GM12878 (cell line): ENCODE measurements around the gene DAD1. TPM values are rescaled to one million over a fixed set of nuclear protein-coding genes. Genes with fewer than 3 reads are reported as not detected.
A peak's percentile ranks its signal among the peaks of the same experiment; 100 is the strongest.

Experiments used
- BHLHE40 ChIP-seq, 2 experiments: fragments of 450-650 bp in 1 of 2; IDR thresholded peaks; 2 replicates each; pipeline ENCODE4 v1.6.1; 2011 to 2017; ENCODE audit warnings: low read depth in 2 of 2, borderline replicate concordance in 1 of 2, improper control_type of control experiment in 1 of 2, low read length in 1 of 2, mild to moderate bottlenecking in 1 of 2
- CREB1 ChIP-seq: IDR thresholded peaks from 2 replicates; pipeline ENCODE4 v1.6.1; 2012; ENCODE audit warnings: low read depth, mild to moderate bottlenecking, inconsistent platforms
- CREM ChIP-seq: IDR thresholded peaks from 2 replicates; pipeline ENCODE4 v1.6.1; 2014; ENCODE audit warnings: antibody characterized with exemption, low read depth
- CTCF ChIP-seq, 3 experiments: IDR thresholded peaks in 2 of 3; conservative IDR thresholded peaks in 1 of 3; 2 replicates each; pipeline ENCODE4 v1.5.1; 2011; ENCODE audit warnings: low read depth in 3 of 3, low read length in 3 of 3, mild to moderate bottlenecking in 3 of 3, control low read depth in 2 of 3, moderate library complexity in 2 of 3, inconsistent platforms in 1 of 3, mixed read lengths in 1 of 3; ENCODE audit not compliant: control insufficient read depth in 2 of 3, insufficient read depth in 1 of 3; ENCODE audit errors: extremely low read depth in 1 of 3
- DPF2 ChIP-seq: fragments of 450-650 bp; IDR thresholded peaks from 2 replicates; pipeline ENCODE4 v1.6.1; 2017; ENCODE audit warnings: mild to moderate bottlenecking
- ESRRA ChIP-seq: IDR thresholded peaks from 2 replicates; pipeline ENCODE4 v1.6.1; 2012; ENCODE audit warnings: mild to moderate bottlenecking, low read length, improper control_type of control experiment
- ETV6 ChIP-seq, 2 experiments: fragments of 450-650 bp in 1 of 2; IDR thresholded peaks in 1 of 2; conservative IDR thresholded peaks in 1 of 2; 2 replicates each; pipeline ENCODE4 v1.6.1; 2014; ENCODE audit warnings: antibody characterized with exemption in 1 of 2, borderline replicate concordance in 1 of 2, low read depth in 1 of 2, mild to moderate bottlenecking in 1 of 2, moderate library complexity in 1 of 2
- HDAC6 ChIP-seq: fragments of 200-600 bp; sonication (generic); IDR thresholded peaks from one replicate; pipeline ENCODE4 v1.8.0; 2017; ENCODE audit warnings: antibody characterized with exemption; ENCODE audit not compliant: unreplicated experiment
- HSF1 ChIP-seq: fragments of 150-350 bp; IDR thresholded peaks from 2 replicates; pipeline ENCODE4 v1.6.1; 2014; ENCODE audit warnings: mild to moderate bottlenecking, low read depth, low read length
- IRF4 ChIP-seq: IDR thresholded peaks from 2 replicates; pipeline ENCODE4 v1.6.1; 2011; ENCODE audit warnings: low read depth, low read length
- IRF5 ChIP-seq: fragments of 450-650 bp; IDR thresholded peaks from 2 replicates; pipeline ENCODE4 v1.6.1; 2017; ENCODE audit warnings: borderline replicate concordance
- KLF5 ChIP-seq: fragments of 450-650 bp; IDR thresholded peaks from 2 replicates; pipeline ENCODE4 v1.6.1; 2014; ENCODE audit warnings: mild to moderate bottlenecking; ENCODE audit not compliant: partially characterized antibody
- NFXL1 ChIP-seq: fragments of 450-650 bp; IDR thresholded peaks from 2 replicates; pipeline ENCODE4 v1.6.1; 2017; ENCODE audit warnings: antibody characterized with exemption, mild to moderate bottlenecking, borderline replicate concordance
- NR2C1 ChIP-seq: fragments of 450-650 bp; IDR thresholded peaks from 2 replicates; pipeline ENCODE4 v1.6.1; 2017; ENCODE audit warnings: antibody characterized with exemption, mild to moderate bottlenecking, moderate library complexity
- POLR2AphosphoS2 ChIP-seq: IDR thresholded peaks from 2 replicates; pipeline ENCODE4 v1.6.1; 2011; ENCODE audit warnings: low read depth, mild to moderate bottlenecking, low read length, improper control_type of control experiment, moderate library complexity
- RCOR1 ChIP-seq: conservative IDR thresholded peaks from 2 replicates; pipeline ENCODE4 v1.6.1; 2012; ENCODE audit warnings: low read depth, low read length, improper control_type of control experiment
- RFX5 ChIP-seq: IDR thresholded peaks from 2 replicates; pipeline ENCODE4 v1.6.1; 2011; ENCODE audit warnings: low read depth, low read length, improper control_type of control experiment
- SMAD5 ChIP-seq: IDR thresholded peaks from 2 replicates; pipeline ENCODE4 v1.6.1; 2016; ENCODE audit warnings: antibody characterized with exemption, low read depth
- SREBF1 ChIP-seq: IDR thresholded peaks from 2 replicates; pipeline ENCODE4 v1.6.1; 2012; ENCODE audit warnings: mild to moderate bottlenecking, low read length
- SRF ChIP-seq, 2 experiments: IDR thresholded peaks; 2 replicates each; pipeline ENCODE4 v1.6.1; 2011; ENCODE audit warnings: low read depth in 2 of 2, low read length in 2 of 2, mild to moderate bottlenecking in 1 of 2, moderate library complexity in 1 of 2
- TAF1 ChIP-seq: IDR thresholded peaks from 2 replicates; pipeline ENCODE4 v1.6.1; 2011; ENCODE audit warnings: mild to moderate bottlenecking, low read depth, low read length, borderline replicate concordance
- TBL1XR1 ChIP-seq: IDR thresholded peaks from 2 replicates; pipeline ENCODE4 v1.6.1; 2012; ENCODE audit warnings: low read depth, low read length, improper control_type of control experiment
- TCF12 ChIP-seq: IDR thresholded peaks from 2 replicates; pipeline ENCODE4 v1.6.1; 2011; ENCODE audit warnings: low read depth, mild to moderate bottlenecking, low read length
- YY1 ChIP-seq: IDR thresholded peaks from 2 replicates; pipeline ENCODE4 v1.6.1; 2011; ENCODE audit warnings: low read depth, mild to moderate bottlenecking, low read length
- ZNF207 ChIP-seq: fragments of 450-650 bp; IDR thresholded peaks from 2 replicates; pipeline ENCODE4 v1.6.1; 2014; ENCODE audit warnings: antibody characterized with exemption, mild to moderate bottlenecking, borderline replicate concordance
- ZNF274 ChIP-seq: IDR thresholded peaks from one replicate; pipeline ENCODE4 v1.8.0; 2011; ENCODE audit not compliant: insufficient read length, insufficient read depth
- polyA plus RNA-seq, 11 experiments: library from polyadenylated mRNA; depleted of rRNA in 4 of 11; unstranded in 6 of 11; stranded (reverse) in 5 of 11; fragments of >200 nt; fragmentation: Nextera tagmentation in 4 of 11; fragmentation: Illumina TruSeq in 1 of 11; extraction: Ambion mirVana in 4 of 11; extraction: Trizol in 1 of 11; gene quantifications; 1 replicate in 1 of 11; 2 replicates in 10 of 11; pipeline versions ENCODE4 v1.2.1 to v1.2.3, GENCODE V29; 2011 to 2016; ENCODE audit warnings: inconsistent platforms in 2 of 11, missing spikeins in 2 of 11, low read depth in 1 of 11
- total RNA-seq, 4 experiments: library from RNA; depleted of rRNA in 3 of 4; stranded (reverse); fragments of >200 nt in 3 of 4; fragmentation: Illumina TruSeq in 1 of 4; extraction: Trizol in 1 of 4; gene quantifications; 2 replicates each; pipeline versions ENCODE4 v1.2.1 to v1.2.3, GENCODE V29; 2013 to 2021

Gene DAD1
- total and polyA plus RNA-seq, 10 of the 15 experiments (the other 5 are each of a cell fraction or from before 2014, with no cell fraction given): 161 to 920 (median 319) TPM

- 0 out of 2 replicates have a peak, but pooled peaks have one; percentile 29 for TF ChIP-seq RCOR1
- TF ChIP-seq SREBF1: peak; percentile 77
- TF ChIP-seq NFXL1: no peak; the same call in 1 of the 2 replicates
- no peak for TF ChIP-seq CTCF (IDR thresholded peaks at IDR 0.05 in 2 of 3, conservative IDR thresholded peaks at IDR 0.05 in 1 of 3; ENCODE audit: control insufficient read depth in 2 of 3, extremely low read depth in 1 of 3, insufficient read depth in 1 of 3, low read depth in 3 of 3, low read length in 3 of 3)
- 0 out of 2 replicates have a peak, but pooled peaks have one; percentile 31 for TF ChIP-seq IRF5
- TF ChIP-seq ZNF207: peak; percentile 60; the same call in 1 of the 2 replicates
- TF ChIP-seq TBL1XR1: peak; percentile 99
- peak; percentile 84 for TF ChIP-seq POLR2AphosphoS2
- TF ChIP-seq CREB1: no peak
- peak; percentile 99 for TF ChIP-seq TCF12
- TF ChIP-seq BHLHE40 (IDR thresholded peaks at IDR 0.05; ENCODE audit: borderline replicate concordance in 1 of 2, low read depth in 2 of 2, low read length in 1 of 2): peak; percentile 100
- TF ChIP-seq TAF1: peak; percentile 72
- TF ChIP-seq YY1: no peak; the same call in none of the 2 replicates
- TF ChIP-seq RFX5: peak; percentile 91
- TF ChIP-seq HDAC6: no peak
- peak; percentile 97 for TF ChIP-seq KLF5
- peak; percentile 58 for TF ChIP-seq ESRRA
- no peak for TF ChIP-seq ZNF274
- peak; percentile 99 for TF ChIP-seq DPF2
- TF ChIP-seq IRF4: peak; percentile 93
- TF ChIP-seq HSF1: no peak
- peak; percentile 99 for TF ChIP-seq CREM
- TF ChIP-seq NR2C1: peak; percentile 54; the same call in 1 of the 2 replicates
- peak; percentile 86 for TF ChIP-seq SMAD5
- TF ChIP-seq ETV6 (conservative IDR thresholded peaks at IDR 0.05 in 1 of 2, IDR thresholded peaks at IDR 0.05 in 1 of 2; ENCODE audit: borderline replicate concordance in 1 of 2, low read depth in 1 of 2): peak in 1 of 2 experiments; percentile 98; a peak in 2 of 4 replicates
- 0 out of 4 replicates have a peak, but pooled peaks of 1 of the 2 experiments have one; percentile 63 for TF ChIP-seq SRF (IDR thresholded peaks at IDR 0.05; ENCODE audit: low read depth in 2 of 2, low read length in 2 of 2)
Measured at GRCh38 chr14:22556021-22556989, 32.7 kb downstream of the DAD1 start (continued).
